Hematopoietic multipotent progenitor cell treated with erythropoietin and hydrocortisone succinate and interleukin-3 and kit ligand, for 6 days (in vitro differentiated cells): ENCODE data around the gene PRUNE2.

Experiments
- DNase-seq: peaks from one replicate; pipeline ENCODE4 v3.0.0-alpha.2; 2015

Gene PRUNE2

GRCh38 chr9:76654051-76654461 lies 251.9 kb downstream of the PRUNE2 start:
- DNase-seq, result no peak

GRCh38 chr9:76652894-76653293 lies 253.0 kb downstream of the PRUNE2 start:
- peak; percentile 76 for DNase-seq

- peak; percentile 51 for DNase-seq
Measured at GRCh38 chr9:76651119-76651705, 254.7 kb downstream of the PRUNE2 start.

GRCh38 chr9:76650692-76651091 lies 255.2 kb downstream of the PRUNE2 start:
- DNase-seq, result peak; percentile 47

- no peak for DNase-seq
Measured at GRCh38 chr9:76649894-76650293, 256.0 kb downstream of the PRUNE2 start.

GRCh38 chr9:76646249-76646648 lies 259.7 kb downstream of the PRUNE2 start:
- DNase-seq, result peak; percentile 63

GRCh38 chr9:76644647-76645250 lies 261.2 kb downstream of the PRUNE2 start:
- no peak for DNase-seq

GRCh38 chr9:76644171-76644570 lies 261.7 kb downstream of the PRUNE2 start:
- no peak for DNase-seq

GRCh38 chr9:76643399-76644117 lies 262.4 kb downstream of the PRUNE2 start:
- DNase-seq, result no peak

GRCh38 chr9:76642701-76643209 lies 263.2 kb downstream of the PRUNE2 start:
- no peak for DNase-seq

- no peak for DNase-seq
Measured at GRCh38 chr9:76642074-76642473, 263.8 kb downstream of the PRUNE2 start.

GRCh38 chr9:76638001-76638400 lies 267.9 kb downstream of the PRUNE2 start:
- no peak for DNase-seq

GRCh38 chr9:76637416-76637815 lies 268.5 kb downstream of the PRUNE2 start:
- DNase-seq, result peak; percentile 55

- DNase-seq, result peak; percentile 74
Measured at GRCh38 chr9:76634356-76635054, 271.4 kb downstream of the PRUNE2 start.

GRCh38 chr9:76630916-76631315 lies 275.0 kb downstream of the PRUNE2 start:
- DNase-seq, result peak; percentile 98

- peak; percentile 95 for DNase-seq
Measured at GRCh38 chr9:76629205-76629990, 276.5 kb downstream of the PRUNE2 start.

GRCh38 chr9:76628155-76628554 lies 277.8 kb downstream of the PRUNE2 start:
- no peak for DNase-seq

GRCh38 chr9:76626980-76627379 lies 278.9 kb downstream of the PRUNE2 start:
- no peak for DNase-seq

- DNase-seq, result peak; percentile 70
Measured at GRCh38 chr9:76626141-76626540, 279.8 kb downstream of the PRUNE2 start.

- no peak for DNase-seq
Measured at GRCh38 chr9:76624391-76625048, 281.4 kb downstream of the PRUNE2 start.

- DNase-seq, result peak; percentile 46
Measured at GRCh38 chr9:76620996-76621395, 284.9 kb downstream of the PRUNE2 start.

- no peak for DNase-seq
Measured at GRCh38 chr9:76620581-76620980, 285.3 kb downstream of the PRUNE2 start.
